Breast epithelium (tissue), 4 donors: ENCODE results near the gene ASIC3. TPM values are rescaled to one million over a fixed set of nuclear protein-coding genes. Genes with fewer than 3 reads are reported as not detected.
"Not testable (repeated sequence)": the region's sequence is repeated elsewhere in the genome, so short reads cannot be mapped to it uniquely, and the experiment has no call there.

Experiments
- DNase-seq, 2 donors: peaks; one replicate each; pipeline ENCODE4 v3.0.0-alpha.2; 2019; ENCODE audit warnings: low spot score in 2 of 2
- H3K27ac ChIP-seq, 2 donors: fragments of 200-600 bp; sonication (generic) in 1 of 2; one replicate each; pipeline ENCODE4 v1.5.1; 2016 to 2019; ENCODE audit warnings: mild to moderate bottlenecking in 1 of 2
- H3K27me3 ChIP-seq, 2 donors: fragments of 200-600 bp; sonication (generic) in 1 of 2; one replicate each; pipeline versions ENCODE4 v1.5.1 to v1.6.0; 2017 to 2019; ENCODE audit warnings: control low read depth in 1 of 2, mild to moderate bottlenecking in 1 of 2
- H3K36me3 ChIP-seq: fragments of 200-600 bp; one replicate; pipeline ENCODE4 v1.5.1; 2019
- H3K4me1 ChIP-seq, 2 donors: fragments of 200-600 bp; sonication (generic); one replicate each; pipeline ENCODE4 v1.5.1; 2016 to 2019; ENCODE audit warnings: control low read depth in 1 of 2
- H3K4me3 ChIP-seq, 3 donors: fragments of 200-600 bp; sonication (generic); 1 replicate in 2 of 3; 2 replicates in 1 of 3; pipeline ENCODE4 v1.5.1; 2016 to 2019; ENCODE audit warnings: mild to moderate bottlenecking in 3 of 3, moderate library complexity in 2 of 3
- H3K9me3 ChIP-seq, 2 donors: fragments of 200-600 bp; sonication (generic) in 1 of 2; one replicate each; pipeline ENCODE4 v1.5.1; 2016 to 2019; ENCODE audit warnings: control low read depth in 1 of 2
- CTCF ChIP-seq, 3 donors: fragments of 450-650 bp; IDR thresholded peaks; one replicate each; pipeline ENCODE4 v1.5.1; 2016 to 2017; ENCODE audit warnings: antibody characterized with exemption in 3 of 3, mild to moderate bottlenecking in 3 of 3, moderate library complexity in 3 of 3
- POLR2A ChIP-seq: fragments of 450-650 bp; IDR thresholded peaks from one replicate; pipeline ENCODE4 v1.6.1; 2016; ENCODE audit warnings: antibody characterized with exemption, mild to moderate bottlenecking, moderate library complexity
- POLR2AphosphoS5 ChIP-seq, 3 donors: sonication (generic); formaldehyde crosslinking; IDR thresholded peaks; one replicate each; pipeline ENCODE4 v1.6.1; 2017; ENCODE audit warnings: antibody characterized with exemption in 3 of 3
- intact Hi-C: fragments of 100-400 bp; cut with DNase I; formaldehyde crosslinking; loops from one replicate; pipeline ENCODE4 v1.15.1; 2023; ENCODE audit warnings: low total_unique reads
- total RNA-seq, 3 donors: library from RNA; depleted of rRNA; stranded (reverse); fragments of >200 nt; gene quantifications; one replicate each; pipeline ENCODE4 v1.1.0, GENCODE V29; 2016

The ASIC3 gene
- total RNA-seq, 3 donors from 2014 or later: 1.3 to 3.3 (median 2.3) TPM

- Histone ChIP-seq H3K27ac (peak overlapping the region in 1 of 2 donors; percentile 32), H3K4me3 (no peak overlapping the region), H3K27me3 (peaks cover 2 to 37% of the 10 kb centered on the region in 2 donors), H3K9me3 (no peaks in the 10 kb centered on the region), H3K36me3 (no peaks in the 10 kb centered on the region), H3K4me1 (no peaks in the 10 kb centered on the region)
- TF ChIP-seq POLR2A (no peak), POLR2AphosphoS5 (IDR thresholded peaks at IDR 0.05) (no peak), CTCF (IDR thresholded peaks at IDR 0.05) (no peak)
- intact Hi-C loops: loop anchor here (10.0 kb wide), 1 partner anchor 104 kb away; no protein-coding TSS in a partner anchor
- DNase-seq: no peak
Observed at GRCh38 chr7:151010307-151011096, 37.8 kb upstream of the ASIC3 start.

- Histone ChIP-seq H3K9me3 (no peaks in the 10 kb centered on the region), H3K27ac (peak overlapping the region in 1 of 2 donors; percentile 32), H3K4me3 (no peak overlapping the region), H3K27me3 (peaks cover 2 to 42% of the 10 kb centered on the region in 2 donors), H3K36me3 (no peaks in the 10 kb centered on the region), H3K4me1 (no peaks in the 10 kb centered on the region)
- intact Hi-C loops: loop anchor here (10.0 kb wide), 1 partner anchor 104 kb away; no protein-coding TSS in a partner anchor
- TF ChIP-seq CTCF (IDR thresholded peaks at IDR 0.05) (no peak), POLR2AphosphoS5 (IDR thresholded peaks at IDR 0.05) (no peak), POLR2A (no peak)
- DNase-seq: no peak
Observed at GRCh38 chr7:151011097-151011409, 37.3 kb upstream of the ASIC3 start.

GRCh38 chr7:151011616-151012015 lies 36.7 kb upstream of the ASIC3 start:
- H3K36me3 ChIP-seq, H3K4me3 ChIP-seq, H3K9me3 ChIP-seq, DNase-seq, H3K4me1 ChIP-seq, H3K27ac ChIP-seq: not testable (repeated sequence)
- H3K27me3 ChIP-seq: peaks cover 2 to 48% of the 10 kb centered on the region in 2 donors
- intact Hi-C loops: loop anchor here (10.0 kb wide), 1 partner anchor 103 kb away; no protein-coding TSS in a partner anchor

GRCh38 chr7:151012031-151012692 lies 36.2 kb upstream of the ASIC3 start:
- intact Hi-C loops: loop anchor here (10.0 kb wide), 1 partner anchor 103 kb away; no protein-coding TSS in a partner anchor
- Histone ChIP-seq H3K4me1 (no peaks in the 10 kb centered on the region), H3K36me3 (no peaks in the 10 kb centered on the region), H3K4me3 (no peak overlapping the region), H3K9me3 (no peaks in the 10 kb centered on the region), H3K27ac (peak overlapping the region in 1 of 2 donors; percentile 0), H3K27me3 (peaks cover 2 to 52% of the 10 kb centered on the region in 2 donors)
- TF ChIP-seq POLR2AphosphoS5 (IDR thresholded peaks at IDR 0.05): no peak
- TF ChIP-seq CTCF (IDR thresholded peaks at IDR 0.05): no peak
- TF ChIP-seq POLR2A: no peak
- no peak for DNase-seq

GRCh38 chr7:151012911-151013347 lies 35.4 kb upstream of the ASIC3 start:
- Histone ChIP-seq H3K9me3 (no peaks in the 10 kb centered on the region), H3K4me3 (peak overlapping the region in 2 of 3 donors; percentile 47 to 67), H3K36me3 (no peaks in the 10 kb centered on the region), H3K27me3 (peaks cover 2 to 59% of the 10 kb centered on the region in 2 donors), H3K4me1 (peaks cover 0 to 2% of the 10 kb centered on the region in 2 donors), H3K27ac (peak overlapping the region in 1 of 2 donors; percentile 14)
- intact Hi-C loops: loop anchor here (10.0 kb wide), 1 partner anchor 102 kb away; no protein-coding TSS in a partner anchor
- TF ChIP-seq POLR2AphosphoS5 (IDR thresholded peaks at IDR 0.05): no peak
- TF ChIP-seq CTCF (IDR thresholded peaks at IDR 0.05): peak in 2 of 3 donors; percentile 33 to 40
- no peak for DNase-seq
